Measurements from ENCODE around the gene INSL3. TPM values are rescaled to one million over a fixed set of nuclear protein-coding genes. Genes with fewer than 3 reads are reported as not detected.

INSL3 gene
- total and polyA plus RNA-seq, 2 of the 13 experiments (the other 11 are each of a cell fraction or from before 2014, with no cell fraction given), result 0.30 TPM; not detected in 1

DNA sequence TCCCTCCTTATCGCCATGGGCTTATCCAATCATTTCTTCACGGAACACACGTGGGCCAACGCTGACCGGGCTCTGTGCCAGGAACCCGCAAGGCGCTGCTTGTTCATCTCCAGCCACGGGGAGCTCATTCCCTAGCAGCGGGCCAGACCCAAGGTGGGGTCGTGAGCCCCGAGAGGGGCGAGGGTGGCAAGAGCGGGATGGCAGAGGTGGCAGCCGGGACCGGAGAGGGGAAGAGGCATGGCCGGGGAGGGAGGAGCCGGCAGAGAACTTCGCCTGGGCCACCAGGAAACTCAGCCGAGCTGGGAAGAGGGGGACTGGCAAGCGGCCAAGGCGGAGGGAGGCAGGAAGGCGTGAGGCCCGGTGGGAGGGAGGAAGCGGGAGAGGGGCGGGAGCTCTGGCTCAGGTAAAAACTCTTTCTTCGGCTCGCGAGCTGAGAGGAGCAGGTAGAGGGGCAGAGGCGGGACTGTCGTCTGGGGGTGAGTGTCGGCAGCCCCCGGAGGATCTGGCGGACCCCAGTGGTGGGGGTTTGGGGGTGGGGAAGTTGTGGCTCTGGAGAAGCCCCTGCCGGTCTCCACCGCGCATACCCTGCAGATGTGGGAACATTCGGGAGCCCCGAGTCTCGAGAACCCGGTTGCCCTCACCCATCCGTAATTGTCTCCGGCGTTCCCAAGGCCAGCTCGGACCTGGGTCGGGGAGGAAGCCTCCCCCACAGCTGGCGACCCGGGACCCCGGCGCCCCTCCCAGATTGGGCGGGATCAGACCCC is 26.4 kb downstream of the INSL3 start, which contains the start of gene B3GNT3 (continued):
- TF ChIP-seq ZNF343 (CRISPR knock-in tag; IDR thresholded peaks at IDR 0.05) (no peak), ZFAT (CRISPR knock-in tag; conservative IDR thresholded peaks at IDR 0.05) (no peak), RFXANK (CRISPR knock-in tag; IDR thresholded peaks at IDR 0.05) (no peak), HNF4A (CRISPR knock-in tag; IDR thresholded peaks at IDR 0.05) (no peak), GPN1 (CRISPR knock-in tag; IDR thresholded peaks at IDR 0.05; ENCODE audit: borderline replicate concordance) (no peak), ZNF549 (CRISPR knock-in tag; IDR thresholded peaks at IDR 0.05) (no peak), ZNF10 (CRISPR knock-in tag; IDR thresholded peaks at IDR 0.05; ENCODE audit: borderline replicate concordance, low read depth) (no peak), TBP (CRISPR knock-in tag; IDR thresholded peaks at IDR 0.05) (no peak), ZNF547 (CRISPR knock-in tag; IDR thresholded peaks at IDR 0.05) (peak; percentile 49; the same call in 1 of the 2 replicates), ZNF773 (CRISPR knock-in tag; IDR thresholded peaks at IDR 0.05; ENCODE audit: borderline replicate concordance) (no peak), ZNF614 (CRISPR knock-in tag; IDR thresholded peaks at IDR 0.05; ENCODE audit: borderline replicate concordance) (no peak), RCOR2 (CRISPR knock-in tag; IDR thresholded peaks at IDR 0.05) (peak; percentile 76; the same call in 1 of the 2 replicates), HNRNPLL (IDR thresholded peaks at IDR 0.05; ENCODE audit: low read depth, low read length, poor library complexity, severe bottlenecking) (peak; percentile 64), PAF1 (CRISPR knock-in tag; IDR thresholded peaks at IDR 0.05) (no peak), KAT7 (CRISPR knock-in tag; IDR thresholded peaks at IDR 0.05; ENCODE audit: borderline replicate concordance) (no peak; the same call in 1 of the 2 replicates), SRY (CRISPR knock-in tag; IDR thresholded peaks at IDR 0.05) (no peak; the same call in 1 of the 2 replicates), ZNF317 (CRISPR knock-in tag; IDR thresholded peaks at IDR 0.05) (no peak)
- TF ChIP-seq, protein P1, sequence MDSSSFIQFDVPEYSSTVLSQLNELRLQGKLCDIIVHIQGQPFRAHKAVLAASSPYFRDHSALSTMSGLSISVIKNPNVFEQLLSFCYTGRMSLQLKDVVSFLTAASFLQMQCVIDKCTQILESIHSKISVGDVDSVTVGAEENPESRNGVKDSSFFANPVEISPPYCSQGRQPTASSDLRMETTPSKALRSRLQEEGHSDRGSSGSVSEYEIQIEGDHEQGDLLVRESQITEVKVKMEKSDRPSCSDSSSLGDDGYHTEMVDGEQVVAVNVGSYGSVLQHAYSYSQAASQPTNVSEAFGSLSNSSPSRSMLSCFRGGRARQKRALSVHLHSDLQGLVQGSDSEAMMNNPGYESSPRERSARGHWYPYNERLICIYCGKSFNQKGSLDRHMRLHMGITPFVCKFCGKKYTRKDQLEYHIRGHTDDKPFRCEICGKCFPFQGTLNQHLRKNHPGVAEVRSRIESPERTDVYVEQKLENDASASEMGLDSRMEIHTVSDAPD (CRISPR knock-in tag; IDR thresholded peaks at IDR 0.05), result no peak
- TF ChIP-seq, protein P2, sequence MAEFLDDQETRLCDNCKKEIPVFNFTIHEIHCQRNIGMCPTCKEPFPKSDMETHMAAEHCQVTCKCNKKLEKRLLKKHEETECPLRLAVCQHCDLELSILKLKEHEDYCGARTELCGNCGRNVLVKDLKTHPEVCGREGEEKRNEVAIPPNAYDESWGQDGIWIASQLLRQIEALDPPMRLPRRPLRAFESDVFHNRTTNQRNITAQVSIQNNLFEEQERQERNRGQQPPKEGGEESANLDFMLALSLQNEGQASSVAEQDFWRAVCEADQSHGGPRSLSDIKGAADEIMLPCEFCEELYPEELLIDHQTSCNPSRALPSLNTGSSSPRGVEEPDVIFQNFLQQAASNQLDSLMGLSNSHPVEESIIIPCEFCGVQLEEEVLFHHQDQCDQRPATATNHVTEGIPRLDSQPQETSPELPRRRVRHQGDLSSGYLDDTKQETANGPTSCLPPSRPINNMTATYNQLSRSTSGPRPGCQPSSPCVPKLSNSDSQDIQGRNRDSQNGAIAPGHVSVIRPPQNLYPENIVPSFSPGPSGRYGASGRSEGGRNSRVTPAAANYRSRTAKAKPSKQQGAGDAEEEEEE (CRISPR knock-in tag; IDR thresholded peaks at IDR 0.05; ENCODE audit: borderline replicate concordance), result no peak
- TF ChIP-seq, protein P3, sequence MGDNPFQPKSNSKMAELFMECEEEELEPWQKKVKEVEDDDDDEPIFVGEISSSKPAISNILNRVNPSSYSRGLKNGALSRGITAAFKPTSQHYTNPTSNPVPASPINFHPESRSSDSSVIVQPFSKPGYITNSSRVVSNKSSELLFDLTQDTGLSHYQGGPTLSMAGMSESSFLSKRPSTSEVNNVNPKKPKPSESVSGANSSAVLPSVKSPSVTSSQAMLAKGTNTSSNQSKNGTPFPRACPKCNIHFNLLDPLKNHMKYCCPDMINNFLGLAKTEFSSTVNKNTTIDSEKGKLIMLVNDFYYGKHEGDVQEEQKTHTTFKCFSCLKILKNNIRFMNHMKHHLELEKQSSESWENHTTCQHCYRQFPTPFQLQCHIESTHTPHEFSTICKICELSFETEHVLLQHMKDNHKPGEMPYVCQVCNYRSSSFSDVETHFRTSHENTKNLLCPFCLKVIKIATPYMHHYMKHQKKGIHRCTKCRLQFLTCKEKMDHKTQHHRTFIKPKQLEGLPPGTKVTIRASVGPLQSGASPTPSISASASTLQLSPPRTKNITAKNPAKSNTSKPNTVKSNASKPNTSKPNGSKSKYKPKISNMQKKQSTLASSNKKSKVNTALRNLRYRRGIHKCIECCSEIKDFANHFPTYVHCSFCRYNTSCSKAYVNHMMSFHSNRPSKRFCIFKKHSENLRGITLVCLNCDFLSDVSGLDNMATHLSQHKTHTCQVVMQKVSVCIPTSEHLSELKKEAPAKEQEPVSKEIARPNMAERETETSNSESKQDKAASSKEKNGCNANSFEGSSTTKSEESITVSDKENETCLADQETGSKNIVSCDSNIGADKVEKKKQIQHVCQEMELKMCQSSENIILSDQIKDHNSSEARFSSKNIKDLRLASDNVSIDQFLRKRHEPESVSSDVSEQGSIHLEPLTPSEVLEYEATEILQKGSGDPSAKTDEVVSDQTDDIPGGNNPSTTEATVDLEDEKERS (CRISPR knock-in tag; IDR thresholded peaks at IDR 0.05), result peak; percentile 28; the same call in 1 of the 2 replicates
- TF ChIP-seq, protein P4, sequence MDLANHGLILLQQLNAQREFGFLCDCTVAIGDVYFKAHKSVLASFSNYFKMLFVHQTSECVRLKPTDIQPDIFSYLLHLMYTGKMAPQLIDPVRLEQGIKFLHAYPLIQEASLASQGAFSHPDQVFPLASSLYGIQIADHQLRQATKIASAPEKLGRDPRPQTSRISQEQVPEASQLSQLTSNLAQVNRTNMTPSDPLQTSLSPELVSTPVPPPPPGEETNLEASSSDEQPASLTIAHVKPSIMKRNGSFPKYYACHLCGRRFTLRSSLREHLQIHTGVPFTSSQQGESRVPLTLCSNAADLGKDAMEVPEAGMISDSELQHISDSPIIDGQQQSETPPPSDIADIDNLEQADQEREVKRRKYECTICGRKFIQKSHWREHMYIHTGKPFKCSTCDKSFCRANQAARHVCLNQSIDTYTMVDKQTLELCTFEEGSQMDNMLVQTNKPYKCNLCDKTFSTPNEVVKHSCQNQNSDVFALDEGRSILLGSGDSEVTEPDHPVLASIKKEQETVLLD (CRISPR knock-in tag; IDR thresholded peaks at IDR 0.05; ENCODE audit: low read depth), result no peak
